Measurements from ENCODE around the gene LIMK2.
"Not testable (repeated sequence)": the region's sequence is repeated elsewhere in the genome, so short reads cannot be mapped to it uniquely, and the experiment has no call there.

The LIMK2 gene

GRCh38 chr22:31290494-31291471 lies 78.7 kb downstream of the LIMK2 start:
- peak; percentile 86 to 87 for DNase-seq (ENCODE audit: low read depth in 2 of 2)

DNA sequence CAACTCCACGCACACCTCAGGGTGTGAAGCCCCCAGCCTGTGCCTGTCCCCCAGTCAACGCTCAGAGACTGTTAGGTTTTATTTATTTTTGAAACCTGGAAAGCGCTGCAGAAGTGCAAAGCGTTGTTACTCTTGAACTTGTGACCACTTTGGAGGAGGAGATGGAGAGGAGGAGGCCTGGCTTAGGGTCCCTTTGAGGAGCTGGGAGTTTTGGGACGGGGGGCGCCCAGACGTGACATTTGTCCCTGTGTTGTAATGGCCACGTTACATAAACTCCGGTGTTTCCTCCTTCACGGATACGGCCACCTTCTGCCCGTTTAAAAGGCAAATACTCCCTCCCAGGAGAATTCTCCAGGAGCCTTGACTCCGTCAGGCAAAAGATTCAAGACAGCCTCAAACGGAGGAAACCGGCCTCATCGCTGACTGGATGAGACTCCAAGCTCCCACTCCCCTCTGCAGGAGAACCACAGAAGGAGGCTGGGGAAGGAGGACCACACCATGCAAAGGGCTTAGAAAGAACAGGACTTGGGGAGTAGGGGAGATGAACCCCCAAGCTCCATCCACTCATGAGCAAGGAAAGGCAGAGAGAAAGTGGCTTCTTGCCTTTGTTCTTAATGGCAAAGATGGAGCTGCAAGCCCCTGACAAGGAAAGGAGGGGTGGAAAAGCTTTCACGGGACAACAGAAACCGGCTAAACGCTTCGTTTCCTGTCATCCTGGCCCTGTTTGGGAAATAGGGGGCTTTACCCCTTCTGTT lies 79.6 kb downstream of the LIMK2 start:
- DNase-seq (ENCODE audit: low read depth in 2 of 2) = no peak

GRCh38 chr22:31292236-31292989 lies 80.3 kb downstream of the LIMK2 start, which contains the start of gene PIK3IP1:
Gene PIK3IP1, minus strand, starts transcription at chr22:31292488. Its CDS starts 144 bp downstream, at chr22:31292344.
- DNase-seq (ENCODE audit: low read depth in 2 of 2) = peak; percentile 66 to 72

DNA sequence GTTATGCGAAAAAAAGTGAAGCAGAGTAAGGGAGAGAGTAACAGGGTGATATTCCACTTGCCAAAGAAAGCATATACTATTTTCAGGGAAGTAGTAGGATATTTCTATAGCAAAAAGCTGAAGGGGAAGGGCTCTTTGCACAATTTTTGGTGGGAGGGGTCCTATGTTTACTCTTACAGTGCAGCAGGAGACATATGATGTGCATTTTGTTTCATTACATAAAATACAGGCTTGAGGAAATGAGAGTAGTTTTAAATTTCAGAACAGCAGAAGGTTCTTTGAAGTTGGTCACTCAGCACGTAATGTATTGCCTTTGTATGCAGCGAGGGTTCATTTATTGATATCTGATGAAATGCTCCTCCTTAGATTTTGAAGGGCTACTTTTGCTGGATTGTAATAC lies 83.3 kb downstream of the LIMK2 start:
- DNase-seq (ENCODE audit: low read depth in 2 of 2) = no peak

DNA sequence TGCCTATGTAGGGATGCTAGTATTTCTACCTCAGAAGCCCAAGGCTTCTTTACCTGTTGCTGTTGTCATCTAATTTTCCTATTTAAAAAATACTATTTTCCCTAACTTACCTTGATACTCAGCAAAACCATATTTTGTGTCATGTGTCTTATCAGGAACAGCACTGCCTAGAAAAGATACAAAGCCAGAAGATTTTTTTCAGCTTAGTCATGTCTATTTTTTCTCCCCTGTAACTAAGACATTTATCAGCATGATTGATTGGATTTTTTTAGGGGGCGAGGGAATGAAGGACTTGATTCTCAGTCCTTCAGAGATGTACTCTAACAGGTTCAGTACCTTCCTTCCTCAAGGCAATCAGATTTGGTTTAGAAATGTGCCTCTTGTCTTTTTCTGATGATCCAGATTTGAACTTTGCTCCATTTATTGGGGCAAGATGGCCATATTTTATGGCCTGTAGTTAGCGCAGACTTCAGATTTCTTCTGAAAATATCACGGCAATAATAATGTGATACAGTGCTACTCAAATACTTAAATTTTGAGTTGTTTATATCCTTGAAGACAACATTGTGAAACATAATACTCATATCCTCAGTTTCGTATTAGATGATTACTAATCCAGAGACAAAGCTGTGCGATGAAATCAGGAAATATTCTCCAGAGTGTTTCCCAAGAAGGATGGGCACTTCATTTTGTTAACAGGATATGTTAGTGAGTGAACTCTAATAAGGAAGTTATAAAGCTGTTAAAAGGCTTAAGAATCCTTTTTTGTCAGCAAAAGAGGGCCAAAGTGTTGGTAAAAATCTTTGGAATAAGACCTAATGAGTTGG lies 83.9 kb downstream of the LIMK2 start:
- no peak for DNase-seq (ENCODE audit: low read depth in 2 of 2)

GRCh38 chr22:31300896-31301295 lies 88.8 kb downstream of the LIMK2 start:
- no peak for DNase-seq (ENCODE audit: low read depth in 2 of 2)

GRCh38 chr22:31302006-31302405 lies 89.9 kb downstream of the LIMK2 start:
- no peak for DNase-seq (ENCODE audit: low read depth in 2 of 2)

DNA sequence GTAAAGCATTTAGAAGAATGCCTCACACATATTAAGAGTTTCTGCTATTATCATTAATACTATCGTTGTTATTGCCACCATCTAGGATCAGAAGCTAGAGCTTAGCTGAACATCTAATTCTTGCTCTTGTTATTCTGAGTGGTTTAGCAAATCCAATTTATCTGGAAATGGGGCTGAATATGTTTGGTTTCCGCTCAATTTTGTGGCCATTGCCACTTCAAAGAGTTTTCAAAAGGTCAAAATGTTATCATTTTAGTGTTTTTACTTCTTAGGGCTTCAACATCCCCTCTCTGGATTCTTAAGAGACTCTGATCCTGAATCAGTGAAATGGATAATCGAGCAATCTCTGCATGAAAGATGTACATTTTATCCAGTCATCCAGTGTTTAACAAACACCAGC lies 90.4 kb downstream of the LIMK2 start:
- no peak for DNase-seq (ENCODE audit: low read depth in 2 of 2)

- DNase-seq (ENCODE audit: low read depth in 2 of 2) = no peak
These were observed 93.1 kb downstream of the LIMK2 start for GRCh38 chr22:31305194-31305593.

- DNase-seq (ENCODE audit: low read depth in 2 of 2) = no peak
These were observed 96.1 kb downstream of the LIMK2 start for GRCh38 chr22:31308181-31308580.

GRCh38 chr22:31313366-31314147 lies 101.5 kb downstream of the LIMK2 start:
- peak; percentile 57 to 65 for DNase-seq (ENCODE audit: low read depth in 2 of 2)

DNA sequence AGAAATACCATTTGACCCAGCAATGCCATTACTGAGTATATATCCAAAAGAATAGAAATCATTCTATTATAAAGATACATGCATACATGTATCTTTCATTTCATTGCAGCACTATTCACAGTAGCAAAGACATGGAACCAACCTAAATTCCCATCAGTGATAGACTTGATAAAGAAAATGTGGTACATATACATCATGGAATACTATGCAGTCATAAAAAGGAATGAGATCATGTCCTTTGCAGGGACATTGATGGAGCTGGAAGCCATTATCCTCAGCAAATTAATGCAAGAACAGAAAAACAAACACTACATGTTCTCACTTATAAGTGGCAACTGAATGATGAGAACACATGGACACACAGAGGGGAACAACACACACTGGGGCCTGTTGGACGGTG lies 102.1 kb downstream of the LIMK2 start:
- not testable (repeated sequence) for DNase-seq (ENCODE audit: low read depth in 2 of 2)

- no peak for DNase-seq (ENCODE audit: low read depth in 2 of 2)
These were observed 109.3 kb downstream of the LIMK2 start for GRCh38 chr22:31321421-31321820.

DNA sequence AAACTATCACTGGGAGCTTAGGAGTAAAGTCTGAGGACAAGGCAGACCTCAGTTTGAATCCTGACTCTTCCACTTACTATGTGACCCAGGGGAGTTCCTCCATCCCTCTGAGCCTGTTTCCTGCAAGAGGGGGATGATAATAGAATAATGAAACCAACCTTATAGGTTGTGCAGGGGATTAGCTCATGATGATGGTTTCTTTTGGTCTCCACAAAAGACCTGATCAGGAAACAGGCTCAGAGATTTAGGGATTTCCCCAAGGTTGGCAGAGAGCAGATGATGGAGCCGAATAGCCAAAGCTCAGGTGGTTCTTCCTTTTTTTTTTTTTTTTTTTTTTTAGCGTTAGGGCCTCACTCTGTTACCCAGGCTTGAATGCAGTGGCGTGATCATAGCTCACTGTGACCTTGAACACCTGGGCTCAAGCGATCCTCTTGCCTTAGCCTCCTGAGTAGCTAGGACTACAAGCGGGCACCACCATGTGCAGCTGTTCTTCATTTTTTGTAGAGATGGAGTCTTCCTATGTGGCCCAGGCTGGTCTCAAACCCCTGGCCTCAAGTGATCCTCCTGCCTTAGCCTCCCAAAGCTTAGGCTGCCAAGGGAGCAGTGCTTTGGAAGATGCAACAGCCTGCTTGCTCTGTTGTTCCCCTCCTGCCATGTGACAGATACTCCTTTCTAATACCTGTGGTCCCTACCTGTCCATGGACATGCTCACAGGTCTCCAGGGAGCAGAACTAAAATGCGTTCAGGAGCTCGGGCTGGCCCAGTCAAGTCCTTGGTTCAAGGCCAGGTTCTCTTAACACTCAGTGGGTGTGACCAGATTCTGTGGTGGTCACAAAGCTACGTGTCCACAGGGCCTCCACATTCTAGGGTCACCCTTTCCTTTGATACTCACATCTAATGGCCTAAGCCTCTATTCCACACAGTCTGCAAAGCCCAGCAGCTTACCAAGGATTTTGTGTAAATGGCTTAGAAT lies 111.8 kb downstream of the LIMK2 start:
- no peak for DNase-seq (ENCODE audit: low read depth in 2 of 2)

- DNase-seq (ENCODE audit: low read depth in 2 of 2) = no peak
These were observed 114.8 kb downstream of the LIMK2 start for GRCh38 chr22:31326877-31327276.

GRCh38 chr22:31327806-31328543 lies 115.9 kb downstream of the LIMK2 start:
- no peak for DNase-seq (ENCODE audit: low read depth in 2 of 2)

- no peak for DNase-seq (ENCODE audit: low read depth in 2 of 2)
These were observed 116.5 kb downstream of the LIMK2 start for GRCh38 chr22:31328544-31328960.

GRCh38 chr22:31329029-31329428 lies 116.9 kb downstream of the LIMK2 start:
- DNase-seq (ENCODE audit: low read depth in 2 of 2) = no peak

Measured in stimulated activated CD4-positive, alpha-beta T cell treated with anti-CD3 and anti-CD28 coated beads, Interleukin-1b, Interleukin-23, amount 100 ng/mL, for 4 hours (primary cell).